T-helper 1 cell treated with Interleukin-12 subunit alpha and Interleukin-12 subunit beta and Interleukin-4 antibody, amounts not matched to agents 30 ng/mL and 1 ng/mL, for 36 hours (primary cell): ENCODE results near the gene TSEN34. TPM values are rescaled to one million over a fixed set of nuclear protein-coding genes. Genes with fewer than 3 reads are reported as not detected.
"Not testable (repeated sequence)": the region's sequence is repeated elsewhere in the genome, so short reads cannot be mapped to it uniquely, and the experiment has no call there.

Experiments used
- intact Hi-C: fragments of 100-400 bp; cut with micrococcal nuclease; formaldehyde crosslinking; loops from one replicate; pipeline ENCODE4 v1.15.1; 2024
- total RNA-seq: library from RNA; stranded (reverse); gene quantifications from 2 replicates; pipeline ENCODE4 v1.2.3, GENCODE V29; 2022

TSEN34 gene
- total RNA-seq, 1 donor from 2014 or later: 10.6 TPM

DNA sequence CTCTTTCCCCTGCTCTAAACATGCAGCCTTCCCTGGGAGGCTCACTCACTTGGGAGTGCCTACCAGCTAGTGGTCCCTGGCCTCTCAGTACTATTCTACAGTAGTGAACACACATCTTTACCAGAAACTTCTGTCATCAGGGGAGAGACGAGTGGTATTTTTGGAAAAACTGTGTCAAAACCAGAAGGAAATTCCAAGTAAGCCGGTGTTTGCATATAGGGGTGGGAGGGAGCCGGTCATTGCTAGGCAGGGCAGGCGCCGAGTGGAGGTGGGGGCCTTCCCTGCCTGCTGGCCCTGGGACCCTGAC lies 16.5 kb downstream of the TSEN34 start:
- intact Hi-C loops: no loop called here

DNA sequence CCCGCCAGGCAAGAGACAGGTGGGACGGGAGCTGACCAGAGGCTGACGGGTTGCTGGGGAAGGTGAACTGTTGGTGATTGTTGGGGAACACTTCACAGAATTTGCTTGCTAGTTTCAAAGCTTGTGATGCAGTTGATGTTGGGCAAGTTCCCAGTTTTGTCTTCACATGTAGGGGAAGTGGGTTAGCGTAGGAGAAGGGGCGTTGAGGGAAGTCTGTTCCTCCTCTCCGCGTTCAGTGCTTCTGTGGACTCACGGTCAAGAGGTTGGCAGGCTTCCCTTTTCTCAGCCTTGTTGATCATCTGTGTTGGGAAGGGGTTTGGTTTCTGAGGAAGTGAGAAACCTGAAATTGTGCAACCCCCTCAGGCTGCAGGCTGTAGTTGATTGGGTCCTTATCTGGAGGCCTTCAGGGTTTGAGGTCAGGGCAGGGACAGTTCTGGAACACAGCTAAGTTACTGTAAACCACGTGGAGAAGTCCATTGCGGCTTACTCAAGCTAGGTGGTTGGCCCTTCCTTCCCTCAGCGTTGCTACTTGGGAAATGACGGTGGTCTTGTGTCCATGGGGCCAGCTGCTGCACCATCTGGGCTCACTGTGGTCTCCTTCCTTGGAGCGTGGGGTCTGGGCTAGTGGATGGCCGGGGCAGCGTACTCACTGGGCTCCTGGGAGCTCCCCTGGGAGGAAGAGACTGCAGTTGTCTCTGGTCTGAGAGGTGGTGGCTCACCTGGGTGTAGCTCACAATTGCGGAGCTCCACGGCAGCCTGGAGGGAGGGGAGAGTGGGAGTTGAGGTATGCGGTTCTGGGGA lies 17.1 kb downstream of the TSEN34 start:
- intact Hi-C loops: loop anchor here (1.0 to 2.0 kb wide), 2 partner anchors 8 to 19 kb away; partner anchors contain the start of genes MBOAT7 and RPS9

DNA sequence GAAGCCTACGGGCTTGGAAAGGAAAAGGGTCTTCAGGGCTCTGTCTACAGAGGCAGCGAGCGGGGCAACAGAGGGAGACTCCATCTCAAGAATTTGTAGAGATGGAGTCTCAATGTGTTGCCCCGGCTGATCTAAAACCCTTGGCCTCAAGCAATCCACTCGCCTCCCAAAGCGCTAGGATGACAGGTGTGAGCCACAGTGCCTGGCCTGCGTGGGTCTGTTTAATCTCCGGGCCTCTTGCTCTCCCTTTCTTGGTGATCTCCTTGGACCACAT lies 17.6 kb downstream of the TSEN34 start:
- intact Hi-C loops: loop anchor here (1.0 to 2.0 kb wide), 2 partner anchors 8 to 20 kb away; partner anchors contain the start of genes MBOAT7 and RPS9

DNA sequence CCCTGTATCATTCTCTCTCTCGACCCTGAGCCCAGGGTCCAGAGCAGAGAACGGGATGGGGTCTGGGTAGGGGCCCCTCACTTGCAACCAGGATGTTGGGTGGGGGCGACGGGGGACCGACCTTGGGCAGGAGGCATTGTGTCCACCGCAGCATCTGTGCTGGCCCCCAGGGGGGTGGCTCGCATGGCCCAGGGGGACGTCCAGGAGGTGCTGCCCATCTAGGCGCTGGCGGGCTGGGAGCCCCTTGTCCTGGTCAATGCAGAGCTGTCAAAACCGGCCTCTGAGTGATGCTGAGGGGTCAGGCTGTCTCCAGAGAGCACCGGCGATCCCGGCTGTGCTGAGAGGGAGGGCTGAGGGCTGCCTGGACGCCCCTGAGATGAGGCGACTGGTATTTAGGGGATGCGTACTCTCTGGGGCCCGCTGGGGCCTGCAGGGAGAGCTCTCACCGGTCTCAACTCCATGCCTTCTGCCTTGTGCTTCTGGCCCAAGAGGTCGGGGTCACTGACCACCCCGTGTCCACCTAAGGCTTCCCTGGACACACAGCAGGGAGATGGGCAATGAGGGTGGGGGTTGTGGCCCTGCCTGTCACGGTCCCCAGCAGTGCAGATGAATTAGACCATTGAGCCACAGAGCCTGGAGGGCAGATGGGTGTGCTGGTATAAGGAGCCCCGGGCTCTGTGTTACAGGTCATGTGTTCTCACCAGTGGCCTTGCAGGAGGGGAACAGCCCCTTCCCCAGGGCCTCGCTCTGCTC lies 18.1 kb downstream of the TSEN34 start:
- intact Hi-C loops: loop anchor here (2.0 kb wide), 1 partner anchor 20 kb away; the partner anchor contains the start of gene MBOAT7

DNA sequence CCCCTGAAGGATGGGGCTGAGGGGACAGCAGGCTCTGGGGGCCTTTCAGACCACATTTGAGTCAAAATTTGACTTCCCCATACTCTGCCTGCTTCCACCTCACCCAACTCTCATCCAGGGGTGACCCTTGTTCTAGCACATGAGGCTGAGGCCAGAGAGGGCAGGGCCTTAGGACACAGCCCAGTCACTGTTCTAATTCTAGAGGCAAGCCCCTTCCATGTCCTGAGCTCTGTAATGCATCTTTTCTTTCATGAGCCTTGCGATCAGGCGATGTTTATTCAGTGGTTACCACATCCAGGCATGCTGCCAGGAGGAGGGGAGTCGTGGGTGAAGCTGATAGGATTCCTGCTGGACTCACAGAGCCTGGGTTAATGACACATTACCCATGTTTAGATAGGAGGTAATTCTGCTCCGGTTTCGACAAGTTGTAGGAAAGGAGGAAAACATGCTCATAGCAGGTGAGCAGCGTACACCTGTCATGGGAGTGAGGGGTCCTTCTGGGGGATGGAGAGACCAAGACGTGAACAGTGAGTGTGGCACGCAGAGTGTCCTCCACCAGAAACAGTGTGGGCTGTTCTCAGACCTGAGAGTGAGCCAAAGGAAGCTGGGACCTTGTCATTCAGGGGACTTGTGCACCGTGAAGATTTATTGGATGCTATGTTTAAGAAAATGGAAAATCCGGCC lies 18.8 kb downstream of the TSEN34 start:
- intact Hi-C loops: loop anchor here (2.0 kb wide), 3 partner anchors 21 to 51 kb away; partner anchors contain the start of genes LENG1 and MBOAT7

DNA sequence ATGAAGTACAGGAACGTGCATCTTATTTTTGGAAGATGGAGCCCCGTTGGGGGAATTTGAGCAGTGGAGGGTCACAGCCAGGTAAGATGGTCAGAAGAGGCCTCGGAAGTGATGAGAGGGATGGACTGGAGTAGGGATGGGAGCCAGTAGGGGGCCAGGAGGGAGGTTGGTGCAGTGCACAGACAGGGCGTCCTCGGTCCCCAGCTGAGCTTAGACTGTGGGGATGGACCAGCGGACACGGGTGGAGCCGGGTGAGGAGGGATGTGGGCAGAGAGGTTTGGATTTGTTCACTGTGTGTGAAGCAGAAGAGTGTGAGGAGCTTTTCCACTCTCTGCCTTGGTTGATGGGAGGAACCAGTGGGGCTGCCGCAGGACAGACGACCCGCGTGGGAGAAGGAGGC lies 20.1 kb downstream of the TSEN34 start:
- intact Hi-C loops: loop anchor here (2.0 kb wide), 2 partner anchors 20 to 52 kb away; partner anchors contain the start of gene LENG1

DNA sequence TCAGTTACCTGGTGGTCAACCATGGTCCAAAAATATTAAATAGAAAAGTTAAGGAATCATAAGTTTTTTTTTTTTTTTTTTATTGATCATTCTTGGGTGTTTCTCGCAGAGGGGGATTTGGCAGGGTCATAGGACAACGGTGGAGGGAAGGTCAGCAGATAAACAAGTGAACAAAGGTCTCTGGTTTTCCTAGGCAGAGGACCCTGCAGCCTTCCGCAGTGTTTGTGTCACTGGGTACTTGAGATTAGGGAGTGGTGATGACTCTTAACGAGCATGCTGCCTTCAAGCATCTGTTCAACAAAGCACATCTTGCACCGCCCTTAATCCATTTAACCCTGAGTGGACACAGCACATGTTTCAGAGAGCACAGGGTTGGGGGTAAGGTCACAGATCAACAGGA lies 23.1 kb downstream of the TSEN34 start:
- intact Hi-C loops: not testable (repeated sequence)

DNA sequence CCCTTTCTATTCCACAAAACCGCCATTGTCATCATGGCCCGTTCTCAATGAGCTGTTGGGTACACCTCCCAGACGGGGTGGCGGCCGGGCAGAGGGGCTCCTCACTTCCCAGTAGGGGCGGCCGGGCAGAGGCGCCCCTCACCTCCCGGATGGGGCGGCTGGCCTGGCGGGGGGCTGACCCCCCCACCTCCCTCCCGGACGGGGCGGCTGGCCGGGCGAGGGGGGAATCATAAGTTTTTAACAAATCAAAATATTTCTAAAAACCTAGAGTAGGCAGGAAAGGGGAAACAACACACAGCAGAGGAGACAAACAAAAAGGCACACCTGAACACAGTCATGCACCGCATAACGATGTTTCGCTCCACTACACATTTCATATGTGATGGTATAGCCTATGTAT lies 23.6 kb downstream of the TSEN34 start:
- intact Hi-C loops: not testable (repeated sequence)

DNA sequence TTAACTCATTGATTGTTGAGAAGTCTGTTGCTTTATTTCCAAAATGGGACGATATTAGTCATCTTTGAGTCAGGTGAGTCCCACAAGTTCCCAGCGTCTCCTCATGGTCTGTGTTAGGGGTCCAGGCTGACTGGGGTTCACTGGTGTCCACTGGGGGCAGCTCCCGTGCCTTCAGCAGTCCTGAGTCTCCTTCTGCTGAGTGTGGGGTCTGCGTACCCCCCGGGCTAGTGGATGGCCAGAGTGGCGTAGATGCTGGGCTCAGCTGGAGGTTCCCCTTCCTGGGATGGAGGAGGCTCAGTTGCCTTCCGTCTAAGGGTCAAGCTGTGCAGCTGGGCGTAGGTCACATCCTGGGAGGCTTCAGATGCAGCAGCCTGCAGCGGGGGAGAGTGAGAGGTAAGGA lies 25.8 kb downstream of the TSEN34 start:
- intact Hi-C loops: no loop called here

DNA sequence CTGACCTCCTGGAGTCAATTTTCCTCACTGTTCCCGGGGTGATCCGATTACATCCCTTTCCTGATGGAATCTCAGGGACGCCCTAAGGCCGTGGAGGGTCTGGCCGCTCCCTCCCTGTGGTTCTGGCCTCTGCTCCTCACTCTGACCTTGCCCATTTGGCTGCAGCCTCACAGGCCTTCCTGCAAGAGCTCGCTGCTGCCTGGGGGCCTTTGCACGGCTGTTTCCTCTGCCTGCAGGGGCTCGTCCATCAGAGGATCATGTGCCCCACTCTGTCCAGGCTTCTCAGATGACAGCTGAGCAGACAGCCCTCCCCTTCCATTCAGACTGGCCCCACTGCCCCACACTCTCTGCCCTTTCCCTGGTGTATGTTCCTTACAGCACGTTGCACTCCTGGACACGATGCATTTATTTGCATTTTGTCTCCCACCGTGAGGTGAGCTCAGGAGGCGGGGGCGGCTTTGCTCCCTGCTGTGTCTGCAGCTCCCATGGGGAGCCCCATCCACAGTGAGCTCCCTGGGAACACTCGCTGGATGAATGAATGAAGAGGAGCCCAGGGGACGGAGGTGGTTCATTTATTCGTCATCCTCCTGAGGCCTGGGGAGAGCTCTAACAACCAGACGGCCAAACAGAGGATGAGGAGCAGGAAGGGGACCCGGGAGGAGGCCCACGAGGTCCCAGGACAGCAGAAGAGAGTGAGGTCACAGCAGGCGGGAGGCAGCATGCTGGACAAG lies 26.6 kb downstream of the TSEN34 start:
- intact Hi-C loops: not testable (repeated sequence)

DNA sequence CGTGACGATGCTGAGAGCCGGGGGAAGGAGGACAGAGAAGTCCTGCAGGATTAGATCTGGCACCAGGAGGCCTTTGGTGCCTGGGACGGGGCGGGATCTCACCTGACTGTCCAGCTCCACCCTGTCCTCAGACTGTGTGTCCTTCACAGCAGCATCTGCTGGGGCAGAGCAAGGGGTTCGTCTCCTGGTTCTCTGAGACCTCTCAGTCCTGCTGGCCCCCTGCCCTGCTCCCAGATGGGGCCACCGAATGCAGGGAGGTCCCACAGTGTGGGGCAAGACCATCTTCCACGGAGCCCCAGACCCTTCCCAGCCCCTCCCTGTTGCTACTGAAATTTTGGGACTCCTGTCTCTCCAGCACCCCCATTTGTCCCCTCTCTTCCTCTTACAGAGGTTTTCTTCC lies 27.2 kb downstream of the TSEN34 start:
- intact Hi-C loops: no loop called here

DNA sequence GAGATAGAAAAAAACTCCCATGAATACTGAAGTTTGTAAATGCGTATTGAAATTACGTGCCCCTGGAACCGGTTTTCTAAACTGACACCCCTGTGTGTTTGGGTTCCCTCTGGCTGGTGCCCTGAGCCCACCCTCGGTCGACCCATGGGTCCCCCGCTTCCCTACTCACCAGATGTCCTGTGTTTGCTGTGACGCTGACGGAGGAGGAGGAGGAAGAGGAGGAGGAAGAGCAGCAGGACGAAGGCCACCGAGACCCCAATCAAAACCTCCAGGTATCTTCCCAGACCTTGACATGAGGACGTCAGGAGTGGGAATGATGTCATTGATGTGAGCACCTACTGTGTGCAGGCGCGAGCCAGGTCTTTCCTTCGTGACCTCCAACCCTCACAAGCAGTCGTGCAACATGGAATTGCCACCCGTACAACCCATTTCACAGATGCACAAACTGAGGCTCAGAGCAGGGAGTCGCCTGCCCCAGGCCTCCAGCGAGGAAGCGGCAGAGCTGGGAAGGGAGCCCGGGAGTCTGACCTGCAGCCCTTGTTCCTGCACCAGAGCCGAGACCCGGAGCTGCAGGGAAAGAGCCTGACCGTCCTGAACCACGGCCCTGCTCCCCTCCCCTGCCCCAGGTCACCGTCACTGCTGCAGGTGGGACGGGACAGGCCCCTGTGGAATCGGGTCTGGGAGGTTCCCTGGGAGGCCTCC lies 28.0 kb downstream of the TSEN34 start:
- intact Hi-C loops: no loop called here

DNA sequence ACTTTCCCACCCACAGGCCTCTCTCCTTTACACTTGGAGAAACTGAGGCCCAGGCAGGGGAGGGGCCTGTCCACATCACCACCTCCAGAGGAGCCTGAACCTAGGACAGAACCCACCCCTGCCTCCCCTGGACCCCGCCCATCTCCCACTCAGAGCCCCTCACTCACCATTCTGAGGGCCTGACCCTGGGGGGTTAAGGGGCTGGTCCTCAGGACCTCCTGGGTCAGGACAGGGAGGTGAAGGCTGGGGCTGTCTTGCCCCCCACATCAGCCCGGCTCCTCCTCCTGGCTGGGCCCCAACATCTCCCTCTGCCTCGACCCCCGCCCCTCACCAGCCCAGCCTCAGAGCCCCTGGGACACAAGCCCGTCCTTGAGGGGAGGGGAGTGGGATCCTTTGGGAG lies 28.6 kb downstream of the TSEN34 start:
- intact Hi-C loops: not testable (repeated sequence)

DNA sequence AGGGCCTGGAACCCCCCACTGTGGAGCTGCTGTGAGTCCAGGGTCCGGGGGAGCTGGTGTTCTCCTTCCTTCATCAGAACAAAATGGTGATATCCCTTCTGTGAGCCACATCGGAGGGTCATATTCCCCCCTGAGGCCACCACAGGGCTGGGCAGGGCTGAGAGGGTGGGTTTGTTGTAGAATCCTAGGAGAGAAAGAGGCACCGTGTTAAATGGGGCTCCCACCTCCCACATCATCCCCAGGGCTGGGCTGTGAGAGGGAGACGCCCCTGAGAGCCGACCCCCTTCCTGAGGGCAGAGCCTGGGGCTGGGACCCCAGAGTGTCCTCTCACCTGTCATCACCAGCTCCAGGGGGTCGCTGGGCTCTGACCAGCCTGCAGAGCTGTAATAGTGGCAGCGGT lies 30.8 kb downstream of the TSEN34 start:
- intact Hi-C loops: loop anchor here (2.0 kb wide), 1 partner anchor 19 kb away; no protein-coding TSS in a partner anchor

DNA sequence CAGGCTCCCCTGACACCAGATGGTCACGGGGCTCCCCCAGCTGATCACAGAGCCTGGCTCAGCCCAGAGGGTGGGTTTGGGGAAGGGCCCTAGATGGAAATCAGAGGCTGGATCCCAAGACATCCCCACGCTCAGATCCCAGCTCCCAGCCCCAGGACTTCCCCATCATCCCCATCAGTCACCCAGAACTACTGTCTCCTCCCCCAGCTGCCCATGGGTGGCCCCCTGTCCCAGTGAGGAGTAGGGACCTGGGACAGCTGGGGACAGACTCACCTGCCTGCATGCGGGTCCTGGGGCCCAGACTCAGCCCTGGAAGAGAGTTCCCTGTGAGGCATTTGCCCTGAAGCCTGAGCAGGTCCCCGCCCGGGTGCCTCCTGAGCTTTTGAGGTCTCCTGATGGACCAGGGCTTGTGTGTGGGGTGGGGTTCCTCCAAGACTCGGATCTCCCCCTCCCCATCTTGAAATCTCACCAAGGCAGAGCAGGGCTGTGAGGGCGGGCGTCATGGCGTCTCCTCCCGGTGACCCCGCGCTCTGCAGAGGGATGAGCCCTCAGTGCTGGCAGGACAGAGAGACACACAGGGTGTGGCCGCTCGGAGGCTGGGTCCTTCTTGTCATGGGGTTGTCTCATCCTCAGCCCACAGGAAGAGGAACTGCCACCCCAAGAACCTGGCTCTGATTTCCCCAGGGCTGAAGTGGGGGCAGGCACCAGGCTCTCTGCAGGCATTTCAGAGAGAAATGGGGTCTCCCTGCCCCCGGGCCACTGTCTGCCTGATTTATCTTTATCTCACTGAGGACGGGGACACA lies 31.6 kb downstream of the TSEN34 start, which contains the start of gene LILRB3:
Gene LILRB3 (minus strand): TSS at position 534 of the 803 bp plus-strand sequence. CDS start 31 bp downstream, at position 503.
- intact Hi-C loops: loop anchor here (2.0 kb wide), 1 partner anchor 18 kb away; no protein-coding TSS in a partner anchor

DNA sequence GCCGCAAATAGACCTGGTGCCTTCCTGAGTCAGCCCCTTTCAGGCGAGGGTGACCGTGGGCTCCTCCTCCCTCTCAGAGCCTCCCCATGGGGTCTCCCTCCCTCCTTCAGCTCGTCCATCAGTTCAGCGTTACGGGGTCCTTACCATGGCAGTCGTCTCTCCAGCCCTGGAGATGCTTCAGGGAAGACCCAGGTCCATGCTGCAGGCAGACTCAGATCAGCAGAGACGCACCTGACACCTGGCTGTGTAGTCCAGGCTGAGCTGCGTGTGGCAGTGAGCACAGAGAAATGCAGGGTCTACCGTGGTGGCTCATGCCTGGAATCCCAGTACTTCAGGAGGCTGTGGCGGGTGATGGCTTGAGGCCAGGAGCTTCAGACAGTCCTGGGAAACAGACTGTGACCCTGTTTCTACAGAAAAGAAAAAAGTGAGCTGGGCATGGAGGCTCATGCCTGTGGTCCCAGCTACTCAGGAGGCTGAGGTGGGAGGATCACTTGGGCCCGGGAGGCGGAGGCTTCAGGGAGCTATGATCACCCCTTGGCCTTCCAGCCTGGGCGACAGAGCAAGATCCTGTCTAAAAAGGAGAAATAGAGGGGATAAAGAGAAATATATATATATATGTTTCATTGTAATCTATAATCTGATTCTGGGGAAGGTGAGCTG lies 32.3 kb downstream of the TSEN34 start:
- intact Hi-C loops: loop anchor here (2.0 kb wide), 1 partner anchor 17 kb away; no protein-coding TSS in a partner anchor

DNA sequence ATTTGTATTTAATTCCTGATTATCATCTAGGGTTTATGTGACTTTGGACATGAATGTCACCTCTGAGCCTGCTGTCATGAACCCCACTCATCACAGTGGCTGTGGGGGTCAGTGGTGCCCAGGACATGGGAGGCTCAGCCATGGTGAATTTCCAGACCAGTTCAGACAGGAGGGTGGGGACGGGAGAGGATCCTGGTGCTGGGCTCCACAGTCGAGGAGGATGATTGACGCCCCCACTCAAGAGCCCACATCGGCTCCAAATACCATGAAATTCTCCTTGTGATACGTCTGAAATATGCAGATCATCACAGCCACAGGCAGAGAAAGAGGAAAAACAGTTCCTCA lies 32.8 kb downstream of the TSEN34 start:
- intact Hi-C loops: loop anchor here (2.0 kb wide), 1 partner anchor 17 kb away; no protein-coding TSS in a partner anchor

DNA sequence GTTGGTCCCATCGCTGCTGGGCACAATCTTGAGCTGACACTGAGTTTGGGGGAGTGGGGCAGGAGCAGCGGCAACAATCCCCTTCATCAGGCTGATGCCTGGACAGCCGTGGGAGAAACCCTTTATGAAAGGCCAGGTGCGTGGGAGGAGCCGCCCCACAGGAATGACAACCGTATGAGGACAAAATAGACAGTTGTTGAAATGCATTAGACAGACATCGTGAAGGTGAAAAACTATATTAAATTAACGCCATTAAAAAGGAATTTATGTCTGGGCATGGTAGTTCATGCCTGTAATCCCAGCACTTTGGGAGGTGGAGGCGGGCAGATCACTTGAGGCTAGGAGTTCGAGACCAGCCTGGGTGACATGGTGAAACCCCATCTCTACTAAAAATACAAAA lies 33.5 kb downstream of the TSEN34 start:
- intact Hi-C loops: not testable (repeated sequence)

DNA sequence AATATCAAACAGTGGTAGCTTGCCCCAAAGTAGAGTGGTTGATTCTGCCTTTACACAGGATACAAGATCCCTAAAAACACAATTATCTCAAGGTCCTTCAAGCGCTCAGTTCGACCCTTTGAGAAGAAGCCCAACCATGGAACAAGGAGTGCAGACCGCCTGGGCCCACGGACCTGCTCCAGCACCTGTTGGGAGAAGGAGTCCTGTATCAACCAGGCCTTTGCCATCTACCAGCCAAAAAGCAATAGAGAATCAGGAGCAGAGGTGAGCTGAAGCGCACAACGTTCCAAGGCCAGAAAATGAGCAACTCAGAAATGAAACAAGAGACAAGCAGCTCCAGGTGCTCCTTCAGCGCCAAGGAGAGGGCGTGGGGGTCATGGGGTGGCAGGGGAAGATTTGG lies 38.0 kb downstream of the TSEN34 start:
- intact Hi-C loops: no loop called here
